ENCODE results near the gene SOX11.

SOX11 gene

DNA sequence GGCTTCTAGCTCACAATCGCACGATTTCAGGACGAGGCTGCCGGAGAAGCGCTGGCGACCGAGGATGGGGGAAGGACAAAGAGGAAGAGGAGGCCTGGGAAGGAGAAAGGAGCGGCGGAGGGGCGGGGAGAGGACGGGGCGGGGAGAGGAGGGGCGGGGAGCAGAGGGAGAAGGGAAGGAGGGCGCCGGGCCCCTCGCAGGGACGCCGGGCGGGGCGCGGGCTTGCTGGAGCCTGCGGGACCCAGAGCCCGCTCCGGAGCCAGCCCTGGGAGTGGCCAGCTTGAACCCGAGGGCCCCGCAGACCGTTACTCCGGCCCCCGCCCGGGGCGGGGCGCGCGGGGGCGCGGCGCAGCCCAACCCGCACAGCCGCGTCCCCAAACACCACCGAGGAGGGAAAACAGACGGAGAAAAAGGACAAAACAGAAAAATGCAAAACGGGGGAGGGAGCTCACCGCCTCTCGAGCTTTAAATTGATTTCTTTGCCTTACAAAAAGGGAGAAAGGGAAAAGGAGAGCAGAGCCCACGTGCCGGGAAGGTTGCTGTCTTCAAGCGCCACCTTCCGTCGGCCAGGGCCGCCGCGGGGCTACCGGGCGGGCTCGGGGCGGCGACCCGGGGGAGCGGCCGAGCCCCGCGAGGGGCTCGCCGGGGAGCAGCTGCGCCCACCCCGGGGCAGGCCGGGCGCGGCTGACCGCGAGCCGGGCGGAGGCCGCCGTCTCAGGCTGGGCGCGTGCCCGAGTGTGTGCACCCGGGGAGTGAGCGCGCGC lies 781 bp upstream of the SOX11 start:
- DNase-seq (ENCODE audit: low read depth): peak; percentile 24

DNA sequence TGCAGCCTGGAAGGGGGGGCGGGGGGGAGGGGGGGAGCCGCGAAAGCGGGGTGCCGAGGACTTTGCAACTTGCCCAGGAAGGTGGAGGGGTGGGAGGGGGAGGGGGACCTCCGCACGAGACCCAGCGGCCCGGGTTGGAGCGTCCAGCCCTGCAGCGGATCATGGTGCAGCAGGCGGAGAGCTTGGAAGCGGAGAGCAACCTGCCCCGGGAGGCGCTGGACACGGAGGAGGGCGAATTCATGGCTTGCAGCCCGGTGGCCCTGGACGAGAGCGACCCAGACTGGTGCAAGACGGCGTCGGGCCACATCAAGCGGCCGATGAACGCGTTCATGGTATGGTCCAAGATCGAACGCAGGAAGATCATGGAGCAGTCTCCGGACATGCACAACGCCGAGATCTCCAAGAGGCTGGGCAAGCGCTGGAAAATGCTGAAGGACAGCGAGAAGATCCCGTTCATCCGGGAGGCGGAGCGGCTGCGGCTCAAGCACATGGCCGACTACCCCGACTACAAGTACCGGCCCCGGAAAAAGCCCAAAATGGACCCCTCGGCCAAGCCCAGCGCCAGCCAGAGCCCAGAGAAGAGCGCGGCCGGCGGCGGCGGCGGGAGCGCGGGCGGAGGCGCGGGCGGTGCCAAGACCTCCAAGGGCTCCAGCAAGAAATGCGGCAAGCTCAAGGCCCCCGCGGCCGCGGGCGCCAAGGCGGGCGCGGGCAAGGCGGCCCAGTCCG lies 540 bp downstream of the SOX11 start:
- DNase-seq (ENCODE audit: low read depth): no peak

DNA sequence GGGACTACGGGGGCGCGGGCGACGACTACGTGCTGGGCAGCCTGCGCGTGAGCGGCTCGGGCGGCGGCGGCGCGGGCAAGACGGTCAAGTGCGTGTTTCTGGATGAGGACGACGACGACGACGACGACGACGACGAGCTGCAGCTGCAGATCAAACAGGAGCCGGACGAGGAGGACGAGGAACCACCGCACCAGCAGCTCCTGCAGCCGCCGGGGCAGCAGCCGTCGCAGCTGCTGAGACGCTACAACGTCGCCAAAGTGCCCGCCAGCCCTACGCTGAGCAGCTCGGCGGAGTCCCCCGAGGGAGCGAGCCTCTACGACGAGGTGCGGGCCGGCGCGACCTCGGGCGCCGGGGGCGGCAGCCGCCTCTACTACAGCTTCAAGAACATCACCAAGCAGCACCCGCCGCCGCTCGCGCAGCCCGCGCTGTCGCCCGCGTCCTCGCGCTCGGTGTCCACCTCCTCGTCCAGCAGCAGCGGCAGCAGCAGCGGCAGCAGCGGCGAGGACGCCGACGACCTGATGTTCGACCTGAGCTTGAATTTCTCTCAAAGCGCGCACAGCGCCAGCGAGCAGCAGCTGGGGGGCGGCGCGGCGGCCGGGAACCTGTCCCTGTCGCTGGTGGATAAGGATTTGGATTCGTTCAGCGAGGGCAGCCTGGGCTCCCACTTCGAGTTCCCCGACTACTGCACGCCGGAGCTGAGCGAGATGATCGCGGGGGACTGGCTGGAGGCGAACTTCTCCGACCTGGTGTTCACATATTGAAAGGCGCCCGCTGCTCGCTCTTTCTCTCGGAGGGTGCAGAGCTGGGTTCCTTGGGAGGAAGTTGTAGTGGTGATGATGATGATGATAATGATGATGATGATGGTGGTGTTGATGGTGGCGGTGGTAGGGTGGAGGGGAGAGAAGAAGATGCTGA lies 1.4 kb downstream of the SOX11 start:
- DNase-seq (ENCODE audit: low read depth): no peak

DNA sequence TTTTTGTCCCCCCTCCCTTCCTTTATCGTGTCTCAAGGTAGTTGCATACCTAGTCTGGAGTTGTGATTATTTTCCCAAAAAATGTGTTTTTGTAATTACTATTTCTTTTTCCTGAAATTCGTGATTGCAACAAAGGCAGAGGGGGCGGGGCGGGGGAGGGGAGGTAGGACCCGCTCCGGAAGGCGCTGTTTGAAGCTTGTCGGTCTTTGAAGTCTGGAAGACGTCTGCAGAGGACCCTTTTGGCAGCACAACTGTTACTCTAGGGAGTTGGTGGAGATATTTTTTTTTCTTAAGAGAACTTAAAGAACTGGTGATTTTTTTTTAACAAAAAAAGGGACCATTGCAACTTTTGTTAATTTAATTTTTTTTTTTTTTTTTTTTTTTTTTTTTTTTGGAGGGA lies 2.1 kb downstream of the SOX11 start:
- DNase-seq (ENCODE audit: low read depth): no peak

DNA sequence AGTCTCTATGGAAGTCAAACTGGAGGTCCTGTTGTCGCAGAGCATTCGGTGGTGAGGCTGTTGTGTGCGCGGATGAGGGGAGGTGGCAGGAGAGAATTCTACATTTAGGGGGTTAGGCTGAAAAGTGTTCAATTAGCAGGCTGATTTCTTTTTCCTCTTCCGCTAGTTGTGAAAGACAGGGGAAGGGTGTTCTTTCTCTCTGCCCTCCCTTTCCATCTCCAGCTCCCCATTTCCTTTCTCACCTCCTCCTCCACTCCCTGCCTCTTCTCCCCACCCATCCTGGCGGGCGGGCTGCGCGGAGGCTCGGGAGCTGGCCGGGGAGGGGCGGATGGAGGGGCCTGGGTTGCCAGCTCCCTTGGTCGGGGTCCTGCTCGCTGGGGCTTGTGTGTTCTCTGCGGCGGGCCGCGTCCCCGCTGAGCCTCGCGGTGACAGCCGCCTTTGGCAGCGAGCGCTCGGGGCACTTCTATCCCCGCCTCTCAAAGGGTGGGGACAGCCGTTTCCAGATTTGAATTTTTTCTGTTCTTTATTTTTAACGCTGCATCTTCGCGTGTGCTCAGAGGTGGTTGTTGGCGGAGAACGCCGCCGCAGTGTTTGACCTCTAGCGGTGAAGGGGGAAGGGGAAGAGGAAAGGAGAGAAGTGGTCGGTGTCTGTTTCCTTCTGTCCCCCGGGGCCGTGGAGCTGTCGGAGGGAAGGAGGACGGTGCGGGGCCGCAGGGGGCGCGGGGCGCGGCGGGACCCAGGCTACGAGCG lies 3.6 kb downstream of the SOX11 start:
- DNase-seq (ENCODE audit: low read depth): peak; percentile 29

DNA sequence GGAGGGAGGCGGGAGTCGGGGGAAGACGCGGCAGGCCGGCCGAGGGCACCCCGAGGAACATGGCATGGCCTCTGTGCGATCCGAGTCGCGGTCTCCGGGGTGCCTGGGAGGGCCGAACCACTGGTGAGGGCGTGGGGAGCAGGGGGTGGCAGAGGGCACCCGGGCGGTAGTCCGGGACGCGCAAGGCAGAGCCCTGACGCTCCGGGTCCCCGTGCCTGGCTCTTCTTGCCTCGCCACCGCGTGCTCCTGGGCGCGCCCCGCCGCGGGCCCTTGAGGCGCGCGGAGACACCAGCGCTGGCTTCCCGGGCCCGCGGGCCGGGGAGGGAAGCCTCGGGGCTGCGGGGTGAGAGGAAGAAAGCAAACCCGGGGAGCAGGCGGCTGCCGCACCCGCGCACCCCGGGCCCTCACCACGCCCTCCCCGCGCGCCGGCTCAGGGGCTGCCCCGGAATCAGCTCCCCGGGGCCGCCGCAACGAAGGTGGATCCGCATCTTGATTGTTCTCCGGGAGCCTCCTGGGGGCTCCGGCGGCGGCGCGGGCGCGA lies 4.3 kb downstream of the SOX11 start:
- no peak for DNase-seq (ENCODE audit: low read depth)

DNA sequence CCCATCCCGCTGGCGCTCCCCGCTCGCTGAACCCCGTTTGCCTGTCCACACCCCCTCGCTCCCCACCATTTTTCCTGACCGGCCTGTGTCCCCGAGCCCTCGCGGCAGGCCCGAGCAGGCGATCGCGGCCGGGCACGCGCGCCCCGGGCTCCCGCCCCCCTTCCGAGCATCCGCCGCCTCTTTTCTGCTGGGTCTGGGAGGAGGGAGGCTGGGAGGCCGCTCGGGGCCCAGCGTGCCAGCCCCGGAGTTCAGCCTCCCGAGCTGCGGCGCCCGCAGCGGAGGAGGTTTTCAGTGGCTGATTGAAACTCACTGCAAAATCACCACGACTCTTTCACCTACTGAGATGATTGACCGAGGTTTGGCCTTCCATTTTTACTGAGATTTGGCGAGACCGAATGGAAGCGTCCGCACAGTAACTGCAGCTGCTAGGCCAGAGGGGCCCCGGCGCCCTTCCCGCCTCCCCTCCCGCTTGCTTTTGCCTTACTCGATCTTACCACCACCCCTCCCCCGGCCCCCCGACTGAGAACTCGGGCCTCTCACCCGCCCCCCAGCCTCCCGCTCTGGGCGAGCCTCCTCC lies 4.8 kb downstream of the SOX11 start:
- DNase-seq (ENCODE audit: low read depth): peak; percentile 30

DNA sequence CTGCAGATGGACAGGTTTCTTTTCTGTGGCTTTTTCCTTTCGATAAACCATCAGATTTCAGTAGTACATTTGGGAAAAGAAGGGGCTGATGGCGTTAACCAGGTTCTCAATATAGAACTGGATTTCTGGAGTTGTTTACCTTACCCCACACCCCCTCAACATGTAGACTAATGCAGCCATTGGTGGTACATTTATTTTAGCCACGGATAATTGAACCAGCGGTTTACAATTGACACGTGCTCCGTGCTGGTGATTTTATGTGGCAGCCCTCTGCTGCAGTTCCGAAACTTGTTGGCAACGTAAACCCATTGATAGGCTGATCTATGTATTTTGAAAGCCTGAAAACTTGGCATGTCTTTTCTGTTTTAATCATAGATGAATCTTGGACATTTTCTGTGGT lies 5.4 kb downstream of the SOX11 start:
- DNase-seq (ENCODE audit: low read depth): no peak

DNA sequence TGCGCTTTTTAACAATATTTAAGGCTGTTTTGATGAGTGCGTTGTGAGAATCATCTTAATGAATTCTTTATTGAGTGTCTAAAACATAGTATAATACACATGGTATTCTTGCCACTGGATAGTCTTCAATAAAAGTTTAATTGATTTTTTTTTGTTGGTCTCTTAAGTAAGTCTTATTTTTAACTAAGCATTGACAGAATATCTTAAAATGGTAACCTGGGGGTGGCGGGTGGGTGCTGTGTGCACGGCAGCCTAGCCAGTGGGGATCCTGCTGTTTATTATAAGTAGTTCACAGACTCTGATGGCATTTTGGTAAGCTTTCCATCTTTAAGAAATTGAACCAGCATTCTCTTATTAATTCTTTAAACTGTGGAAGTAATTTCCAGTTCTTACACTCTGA lies 6.0 kb downstream of the SOX11 start:
- DNase-seq (ENCODE audit: low read depth): no peak

DNA sequence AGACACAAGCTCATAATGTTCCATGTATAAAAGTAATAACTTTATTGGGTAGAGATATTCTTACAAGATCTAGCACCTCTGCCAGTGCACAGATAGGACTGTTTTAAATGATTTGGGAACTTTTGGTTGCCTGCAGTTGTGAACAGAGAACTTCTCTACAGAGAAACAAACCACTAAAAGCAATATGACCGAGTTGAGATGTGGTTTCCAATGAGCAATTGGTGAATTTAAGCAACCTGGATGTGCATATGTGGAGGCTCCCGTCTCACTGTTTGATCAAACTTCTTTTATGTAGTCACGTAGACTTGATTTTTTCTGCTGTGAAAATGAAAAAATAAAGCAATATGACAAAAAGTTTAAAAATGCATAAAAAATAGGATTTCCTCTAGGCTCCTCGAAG lies 7.8 kb downstream of the SOX11 start:
- DNase-seq (ENCODE audit: low read depth): no peak

DNA sequence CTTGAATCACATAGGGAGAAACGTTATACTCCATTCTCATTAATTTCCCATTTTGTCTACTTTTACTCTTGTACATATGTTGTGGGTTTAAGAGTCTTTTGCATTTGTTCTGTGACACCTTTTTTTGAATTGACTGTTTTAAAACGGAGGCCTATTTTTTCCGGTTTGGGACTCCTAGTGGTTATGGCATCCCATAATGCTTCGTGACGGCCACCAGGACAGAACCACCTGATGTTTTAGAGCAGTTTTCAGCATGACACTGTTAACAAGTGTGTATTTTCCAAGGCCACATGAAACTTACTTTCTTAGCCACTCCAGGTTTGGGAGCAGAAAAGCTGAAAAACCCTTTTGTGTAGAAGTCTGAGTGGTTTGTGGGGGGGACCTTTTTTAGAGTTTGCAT lies 8.4 kb downstream of the SOX11 start:
- no peak for DNase-seq (ENCODE audit: low read depth)

DNA sequence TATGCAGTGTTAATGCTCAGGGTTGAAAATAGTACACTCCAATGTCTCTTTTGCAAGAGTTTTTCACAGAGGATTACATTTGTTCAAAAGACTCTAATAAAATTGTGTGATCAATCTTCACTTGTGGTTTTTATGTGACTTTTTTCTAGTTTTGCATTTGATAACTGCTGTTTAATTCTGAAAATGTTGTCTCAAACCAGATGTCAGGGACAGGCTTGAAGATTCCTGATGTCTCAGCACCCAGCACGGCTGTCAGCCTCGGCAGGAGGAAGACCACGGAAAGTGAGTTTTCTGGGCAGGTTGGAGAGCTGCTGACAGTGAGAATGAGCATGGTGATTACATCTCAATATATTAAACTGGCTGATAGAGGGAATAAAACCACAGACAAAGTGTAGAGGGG lies 9.1 kb downstream of the SOX11 start:
- no peak for DNase-seq (ENCODE audit: low read depth)

DNA sequence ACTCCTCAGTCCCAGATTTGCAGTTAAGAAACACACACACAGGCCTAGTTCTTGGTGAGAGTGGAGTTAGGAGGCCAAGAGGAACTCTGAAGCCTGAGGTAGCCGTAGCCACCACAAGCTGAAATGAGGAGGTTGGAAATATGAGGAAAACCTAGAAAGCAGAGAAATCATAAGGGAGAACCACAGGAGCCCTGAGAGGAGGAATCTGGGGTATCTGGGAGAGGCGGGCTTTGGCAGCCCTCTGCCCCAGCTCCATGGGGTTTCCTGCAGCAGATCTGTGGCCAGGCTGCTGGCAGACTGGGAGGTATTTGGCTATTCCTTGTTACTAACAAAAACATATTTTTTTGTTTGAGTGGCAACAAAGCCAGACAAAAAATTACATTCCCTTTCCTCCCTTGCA lies 11.0 kb downstream of the SOX11 start:
- DNase-seq (ENCODE audit: low read depth): no peak

DNA sequence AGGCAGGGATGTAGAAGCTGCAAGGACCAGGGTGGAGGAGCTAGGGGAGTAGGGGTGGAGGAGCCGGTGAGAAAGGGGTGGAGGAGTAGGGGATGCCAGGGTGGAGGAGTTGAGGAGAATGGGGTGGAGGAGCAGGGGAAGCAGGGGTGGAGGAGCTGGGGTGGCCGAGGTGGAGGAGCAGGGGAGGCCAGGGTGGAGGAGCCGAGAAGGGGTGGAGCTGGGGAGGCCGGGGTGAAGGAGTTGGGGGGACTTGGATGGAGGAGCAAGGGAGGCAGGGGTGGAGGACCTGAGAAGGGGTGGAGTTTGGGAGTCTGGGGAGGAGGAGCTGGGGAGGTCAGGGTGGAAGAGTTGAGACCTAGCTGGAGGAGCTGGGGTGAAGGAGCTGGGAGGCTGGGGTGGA lies 13.3 kb downstream of the SOX11 start:
- DNase-seq (ENCODE audit: low read depth): no peak

DNA sequence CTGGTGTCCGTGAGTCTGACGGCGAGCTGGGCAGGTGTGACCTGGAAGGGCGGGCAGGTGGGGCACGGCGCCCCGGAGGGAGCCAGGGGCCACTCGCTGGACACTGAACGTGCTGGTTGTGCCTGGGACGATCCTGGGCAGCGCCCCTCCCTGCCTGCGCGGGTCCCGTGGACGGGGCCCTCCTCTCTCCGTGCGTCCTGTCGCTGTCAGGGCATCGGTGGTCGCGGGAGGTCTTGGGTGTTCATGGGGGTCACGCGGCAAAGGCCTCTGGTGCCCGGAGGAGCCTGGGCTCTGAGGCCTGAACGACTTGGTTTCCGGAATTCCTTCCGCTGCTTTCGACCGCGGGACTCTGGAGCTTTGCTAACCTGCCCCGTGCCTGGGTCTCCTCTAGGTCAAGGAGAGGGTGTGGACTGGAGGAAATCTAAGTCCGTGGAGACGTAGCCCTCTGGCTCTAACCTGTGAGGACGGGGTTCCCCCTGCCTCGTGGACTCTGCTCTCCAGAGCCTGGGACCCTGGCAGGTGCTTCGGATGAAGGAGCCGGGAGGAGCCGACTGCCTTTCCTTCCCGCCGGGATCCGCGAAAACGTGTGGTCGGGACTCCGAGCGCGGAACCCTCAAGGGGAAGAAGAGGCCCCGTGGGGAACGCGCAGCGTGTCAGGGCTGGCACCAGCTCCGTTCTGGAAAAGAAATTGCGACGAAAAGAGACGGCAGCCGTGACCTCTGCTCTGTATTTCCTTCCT lies 14.7 kb downstream of the SOX11 start:
- no peak for DNase-seq (ENCODE audit: low read depth)

DNA sequence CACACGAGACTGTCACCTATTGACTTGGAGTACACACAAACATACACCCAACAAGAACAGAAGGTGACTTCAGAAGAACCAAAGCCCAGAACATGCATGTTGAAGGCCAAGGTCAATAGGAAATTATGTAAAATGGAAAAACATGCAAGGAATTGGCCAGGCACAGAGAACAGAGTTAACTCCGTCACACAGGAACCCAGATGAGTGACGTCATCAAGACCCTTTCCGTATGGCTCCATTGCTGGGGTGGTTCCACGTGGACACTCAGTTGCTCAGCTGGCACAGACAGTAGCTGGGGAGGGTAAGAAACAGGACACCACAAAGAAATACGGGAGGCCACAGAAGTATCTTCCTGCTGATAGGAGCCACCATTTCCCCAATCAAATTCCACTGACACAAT lies 18.4 kb downstream of the SOX11 start:
- no peak for DNase-seq (ENCODE audit: low read depth)

DNA sequence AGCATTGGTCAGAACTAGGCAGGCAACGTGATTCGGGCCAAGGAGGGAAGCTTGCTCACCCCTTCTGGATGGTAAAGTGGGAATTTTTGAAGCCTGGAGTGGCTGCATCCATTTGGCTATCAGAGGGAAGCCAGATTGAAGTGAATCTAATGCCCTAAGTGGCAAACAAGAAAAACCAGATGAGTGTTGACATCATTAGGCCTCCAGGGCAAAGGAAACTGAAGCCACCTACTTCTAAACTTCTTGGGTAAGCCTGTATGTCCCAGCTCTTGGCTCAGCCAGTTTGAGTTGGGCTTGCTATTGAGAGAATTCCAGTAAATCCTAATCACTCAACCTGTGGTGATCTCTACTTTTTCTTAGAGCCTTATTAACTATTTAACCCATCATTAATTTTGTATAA lies 20.9 kb downstream of the SOX11 start:
- no peak for DNase-seq (ENCODE audit: low read depth)

DNA sequence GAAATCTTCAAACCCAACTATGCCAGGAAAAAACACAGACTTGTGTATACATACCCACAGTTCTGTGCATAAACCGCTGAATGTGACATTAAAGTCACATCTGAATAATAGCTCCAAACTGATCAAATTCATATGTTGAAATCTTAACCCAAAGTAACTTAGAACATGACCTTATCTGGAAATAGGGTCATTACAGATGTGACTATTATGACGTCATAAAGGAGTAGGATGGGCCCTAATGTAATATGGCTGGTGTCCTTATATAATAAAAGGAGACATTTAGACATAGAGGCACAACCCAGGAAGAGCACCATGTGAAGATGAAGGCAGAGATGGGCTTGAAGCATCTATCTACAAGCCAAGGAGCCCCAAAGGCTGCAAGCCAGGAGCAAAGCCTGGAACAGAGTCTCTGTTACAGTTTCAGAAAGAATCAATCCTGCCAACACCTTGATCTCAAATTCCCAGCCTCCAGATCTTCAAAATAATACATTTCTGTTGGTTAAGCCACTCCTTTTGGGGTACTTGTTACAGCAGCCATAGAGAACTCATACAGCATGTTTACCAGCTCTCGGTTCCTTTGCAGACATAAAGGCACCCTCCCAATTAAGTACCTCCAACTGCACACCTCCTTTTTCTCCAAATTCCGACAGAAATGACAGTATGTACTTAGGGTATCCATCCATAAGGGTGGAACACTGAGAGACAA lies 27.6 kb downstream of the SOX11 start:
- no peak for DNase-seq (ENCODE audit: low read depth)

DNA sequence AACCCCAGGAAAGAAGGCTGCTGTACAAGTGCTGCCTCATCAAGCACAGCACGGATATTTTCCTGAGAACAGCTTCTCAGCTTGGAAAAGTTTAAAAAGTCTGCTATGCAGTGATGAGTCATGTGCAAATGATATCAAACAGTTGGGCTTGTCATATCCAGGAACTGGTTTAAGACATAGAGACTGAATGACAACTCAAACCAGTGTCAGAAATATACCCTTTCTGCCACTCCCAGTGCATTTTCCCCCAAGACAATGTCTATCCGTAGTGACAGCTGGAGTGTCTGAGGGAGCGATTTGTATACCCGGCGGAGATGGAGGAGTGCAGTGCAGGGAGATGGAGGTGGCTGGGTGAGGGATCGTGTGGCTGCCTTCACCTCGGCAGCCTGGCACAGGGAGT lies 28.2 kb downstream of the SOX11 start:
- DNase-seq (ENCODE audit: low read depth): no peak

DNA sequence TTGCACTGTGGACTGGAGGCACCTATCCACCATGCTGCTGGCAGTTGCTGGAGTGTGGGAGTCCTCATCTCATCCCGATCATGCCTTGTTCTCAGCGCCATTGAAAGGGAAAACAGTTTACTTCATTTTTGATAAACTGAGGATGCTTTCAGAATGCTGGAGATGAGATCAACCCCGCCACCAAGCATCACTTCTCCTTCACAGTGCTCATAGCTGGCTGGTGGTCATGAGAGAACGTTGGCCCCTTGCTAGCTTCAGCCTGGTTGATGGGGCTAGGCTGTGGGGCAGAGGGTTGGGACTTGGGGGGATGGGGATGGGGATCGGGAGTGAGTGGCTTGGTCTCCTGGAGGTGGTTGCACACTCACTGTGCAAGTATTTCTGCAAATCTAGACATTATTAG lies 30.1 kb downstream of the SOX11 start:
- DNase-seq (ENCODE audit: low read depth): no peak

Data from fibroblast of the conjunctiva (primary cell).